NCI-H1930 (cell line): ENCODE data around the gene KCNG4.
"Not testable (repeated sequence)": the region's sequence is repeated elsewhere in the genome, so short reads cannot be mapped to it uniquely, and the experiment has no call there.

ENCODE experiments used
- DNase-seq, 2 experiments: peaks; one replicate each; lab custom pipeline; 2025; lab: John Stamatoyannopoulos, UW

KCNG4 gene

GRCh38 chr16:84234321-84235241 lies 5.2 kb downstream of the KCNG4 start:
- no peak for DNase-seq

- DNase-seq: no peak
These were observed 6.1 kb downstream of the KCNG4 start for GRCh38 chr16:84233748-84234147.

GRCh38 chr16:84232969-84233368 lies 6.8 kb downstream of the KCNG4 start:
- no peak for DNase-seq

GRCh38 chr16:84232060-84232459 lies 7.8 kb downstream of the KCNG4 start:
- DNase-seq: no peak

- no peak for DNase-seq
These were observed 10.3 kb downstream of the KCNG4 start for GRCh38 chr16:84229471-84229870.

GRCh38 chr16:84228256-84228838 lies 11.5 kb downstream of the KCNG4 start:
- DNase-seq: no peak

- DNase-seq: no peak
These were observed 12.3 kb downstream of the KCNG4 start for GRCh38 chr16:84227548-84227947.

- no peak for DNase-seq
These were observed 13.8 kb downstream of the KCNG4 start for GRCh38 chr16:84226026-84226425.

- DNase-seq: no peak
These were observed 14.2 kb downstream of the KCNG4 start for GRCh38 chr16:84225571-84225970.

GRCh38 chr16:84225126-84225525 lies 14.7 kb downstream of the KCNG4 start:
- DNase-seq: no peak

- DNase-seq: no peak
These were observed 15.3 kb downstream of the KCNG4 start for GRCh38 chr16:84224554-84224953.

GRCh38 chr16:84223456-84223855 lies 16.4 kb downstream of the KCNG4 start:
- no peak for DNase-seq

- no peak for DNase-seq
These were observed 19.0 kb downstream of the KCNG4 start for GRCh38 chr16:84220851-84221250.

GRCh38 chr16:84218956-84219355 lies 20.9 kb downstream of the KCNG4 start:
- no peak for DNase-seq

- no peak for DNase-seq
These were observed 21.5 kb downstream of the KCNG4 start for GRCh38 chr16:84218176-84218823.

- DNase-seq: not testable (repeated sequence)
These were observed 23.7 kb downstream of the KCNG4 start for GRCh38 chr16:84216144-84216543.

GRCh38 chr16:84215531-84215930 lies 24.3 kb downstream of the KCNG4 start:
- DNase-seq: no peak

GRCh38 chr16:84214451-84215066 lies 25.3 kb downstream of the KCNG4 start:
- no peak for DNase-seq

- DNase-seq: no peak
These were observed 27.2 kb downstream of the KCNG4 start for GRCh38 chr16:84212631-84213030.

- DNase-seq: no peak
These were observed 27.7 kb downstream of the KCNG4 start for GRCh38 chr16:84212154-84212553.

GRCh38 chr16:84209989-84210388 lies 29.8 kb downstream of the KCNG4 start:
- no peak for DNase-seq

GRCh38 chr16:84207879-84208278 lies 31.9 kb downstream of the KCNG4 start:
- DNase-seq: no peak

- no peak for DNase-seq
These were observed 32.6 kb downstream of the KCNG4 start for GRCh38 chr16:84207251-84207650.
